GM13977 (cell line): ENCODE results near the gene UBR1.
A peak's percentile ranks its signal among the peaks of the same experiment; 100 is the strongest.

Experiments
- DNase-seq: peaks from one replicate; pipeline ENCODE4 v3.0.0; 2012; ENCODE audit warnings: low spot score
- in situ Hi-C: fragments of 300-500 bp; cut with MboI; formaldehyde crosslinking; loops from one replicate; pipeline ENCODE4 v1.12.0; 2022; ENCODE audit warnings: low sequenced_read_pairs, low pct_unique_long_range_greater_than_20kb, mixed read lengths, inconsistent platforms; ENCODE audit not compliant: unreplicated experiment
- TF ChIP-seq, protein P1 (sequence below): IDR thresholded peaks from 2 replicates; pipeline ENCODE4 v1.5.1; 2012; ENCODE audit warnings: mild to moderate bottlenecking, control low read depth; ENCODE audit not compliant: insufficient read depth; ENCODE audit errors: extremely low read depth, missing control alignments

The UBR1 gene

DNA sequence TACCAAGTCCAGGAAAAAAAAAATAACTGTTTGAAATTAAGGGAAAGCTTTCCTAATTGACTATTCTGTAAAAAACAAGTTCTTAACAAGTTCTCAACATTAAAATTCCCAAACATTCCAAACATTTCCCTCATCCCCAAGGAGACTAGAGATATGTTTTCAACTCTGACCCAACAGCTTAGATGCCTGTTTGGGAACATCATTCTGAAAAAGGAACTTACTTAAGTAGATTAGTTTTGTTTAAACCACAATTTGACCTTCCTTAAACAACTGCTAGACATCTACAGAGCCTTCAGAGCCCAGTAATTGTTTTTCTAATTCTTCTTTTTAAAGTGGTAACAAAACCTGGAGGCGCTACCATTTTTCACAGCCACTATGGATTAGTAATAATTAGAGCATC lies 12.8 kb downstream of the UBR1 start:
- in situ Hi-C loops = no loop called here
- DNase-seq = no peak
- TF ChIP-seq, protein P1, sequence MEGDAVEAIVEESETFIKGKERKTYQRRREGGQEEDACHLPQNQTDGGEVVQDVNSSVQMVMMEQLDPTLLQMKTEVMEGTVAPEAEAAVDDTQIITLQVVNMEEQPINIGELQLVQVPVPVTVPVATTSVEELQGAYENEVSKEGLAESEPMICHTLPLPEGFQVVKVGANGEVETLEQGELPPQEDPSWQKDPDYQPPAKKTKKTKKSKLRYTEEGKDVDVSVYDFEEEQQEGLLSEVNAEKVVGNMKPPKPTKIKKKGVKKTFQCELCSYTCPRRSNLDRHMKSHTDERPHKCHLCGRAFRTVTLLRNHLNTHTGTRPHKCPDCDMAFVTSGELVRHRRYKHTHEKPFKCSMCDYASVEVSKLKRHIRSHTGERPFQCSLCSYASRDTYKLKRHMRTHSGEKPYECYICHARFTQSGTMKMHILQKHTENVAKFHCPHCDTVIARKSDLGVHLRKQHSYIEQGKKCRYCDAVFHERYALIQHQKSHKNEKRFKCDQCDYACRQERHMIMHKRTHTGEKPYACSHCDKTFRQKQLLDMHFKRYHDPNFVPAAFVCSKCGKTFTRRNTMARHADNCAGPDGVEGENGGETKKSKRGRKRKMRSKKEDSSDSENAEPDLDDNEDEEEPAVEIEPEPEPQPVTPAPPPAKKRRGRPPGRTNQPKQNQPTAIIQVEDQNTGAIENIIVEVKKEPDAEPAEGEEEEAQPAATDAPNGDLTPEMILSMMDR = no peak

GRCh38 chr15:43091859-43092258 lies 14.0 kb downstream of the UBR1 start:
- TF ChIP-seq, protein P1 = no peak
- no peak for DNase-seq
- in situ Hi-C loops = no loop called here

GRCh38 chr15:43086551-43086950 lies 19.3 kb downstream of the UBR1 start:
- peak; percentile 31 for DNase-seq
- in situ Hi-C loops = no loop called here
- TF ChIP-seq, protein P1 = no peak

- in situ Hi-C loops = no loop called here
- DNase-seq = no peak
- TF ChIP-seq, protein P1 = no peak
Measured at GRCh38 chr15:43085921-43086320, 19.9 kb downstream of the UBR1 start.

DNA sequence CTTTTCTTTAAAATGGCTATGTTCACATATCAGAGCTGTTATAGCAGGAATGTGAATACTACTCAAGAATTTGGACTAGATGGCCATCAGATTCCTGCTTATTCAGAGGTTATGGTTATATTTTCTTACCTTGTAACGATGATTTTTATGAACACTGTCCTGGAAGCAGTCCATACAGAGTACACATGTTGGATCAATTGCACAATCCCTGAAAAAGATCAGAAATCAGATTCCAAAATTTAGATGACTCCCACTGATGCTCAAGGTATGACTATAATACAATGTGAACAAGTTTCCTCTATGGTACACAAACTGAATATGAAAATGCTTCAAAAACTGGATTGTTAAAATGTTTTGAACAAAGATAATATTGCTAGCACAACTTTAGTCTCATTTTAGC lies 23.3 kb downstream of the UBR1 start:
- no peak for DNase-seq
- in situ Hi-C loops = no loop called here
- TF ChIP-seq, protein P1 = no peak

DNA sequence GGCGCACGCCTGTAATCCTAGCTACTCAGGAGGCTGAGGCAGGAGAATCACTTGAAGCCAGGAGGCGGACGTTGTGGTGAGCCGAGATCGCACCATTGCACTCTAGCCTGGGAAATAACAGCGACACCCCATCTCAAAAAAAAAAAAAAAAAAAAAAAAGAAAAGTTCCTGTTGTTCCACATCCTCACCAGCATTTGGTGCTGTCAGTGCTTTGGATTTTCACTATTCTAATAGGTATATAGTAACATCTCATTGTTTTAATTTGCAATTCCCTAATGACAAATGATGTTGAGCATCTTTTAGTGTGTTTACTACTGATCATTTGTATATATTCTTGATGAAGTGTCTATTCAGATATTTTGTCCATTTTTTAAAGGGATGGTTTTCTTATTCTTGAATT lies 24.6 kb downstream of the UBR1 start:
- DNase-seq = no peak
- in situ Hi-C loops = no loop called here
- TF ChIP-seq, protein P1 = no peak

GRCh38 chr15:43071451-43071850 lies 34.4 kb downstream of the UBR1 start:
- TF ChIP-seq, protein P1 = no peak
- in situ Hi-C loops = no loop called here
- DNase-seq = no peak
